ENCODE measurements around the gene TGFBR3L. TPM values are rescaled to one million over a fixed set of nuclear protein-coding genes. Genes with fewer than 3 reads are reported as not detected.
A peak's percentile ranks its signal among the peaks of the same experiment; 100 is the strongest.

The TGFBR3L gene
- total RNA-seq, 1 donor from 2014 or later, result 0.69 TPM

DNA sequence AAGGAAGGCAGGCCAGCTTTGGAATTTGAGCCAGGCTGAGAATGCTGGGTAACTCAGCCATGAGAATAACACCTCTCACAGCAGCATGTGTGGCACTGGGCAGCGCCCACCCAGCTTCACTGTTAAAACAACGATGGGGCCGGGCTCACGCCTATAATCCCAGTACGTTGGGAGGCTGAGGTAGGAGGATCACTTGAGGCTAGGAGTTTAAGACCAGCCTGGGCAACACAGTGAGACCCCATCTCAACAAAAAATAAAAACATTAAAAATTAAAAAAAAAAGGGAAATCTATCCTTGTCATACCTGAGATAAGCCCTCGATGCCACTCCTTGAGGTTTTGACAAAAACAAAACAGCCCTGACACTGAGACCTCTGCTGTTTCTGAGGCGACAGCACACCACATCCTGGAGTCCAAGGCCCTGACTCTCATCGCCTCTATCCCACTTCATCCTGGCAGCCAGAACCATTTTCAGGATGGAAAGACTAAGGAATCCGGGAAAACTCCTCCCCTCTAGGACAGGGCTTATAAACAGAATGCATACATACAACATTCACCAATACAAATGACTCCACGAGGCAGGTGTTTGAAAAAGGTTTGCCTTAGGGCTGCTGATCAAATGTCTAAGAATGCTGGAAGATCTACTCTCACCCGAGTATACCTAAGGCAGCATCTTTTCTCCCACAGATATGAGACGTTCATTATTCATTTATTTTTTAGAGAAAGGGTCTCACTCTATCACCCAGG is 51.5 kb downstream of the TGFBR3L start:
- peak overlapping the region; percentile 10 for H3K4me3 Mint-ChIP-seq (ENCODE audit: unreplicated experiment)
- peak overlapping the region; percentile 59 for H3K27ac Mint-ChIP-seq (ENCODE audit: unreplicated experiment)

GRCh38 chr19:7968008-7968795 is 53.6 kb downstream of the TGFBR3L start:
- Mint-ChIP-seq H3K36me3 (ENCODE audit: unreplicated experiment) (peaks cover 5% of the 10 kb centered on the region), H3K4me1 (ENCODE audit: low read depth, unreplicated experiment) (peaks cover 17% of the 10 kb centered on the region), H3K4me3 (ENCODE audit: unreplicated experiment) (no peak overlapping the region), H3K27ac (ENCODE audit: unreplicated experiment) (peak overlapping the region; percentile 99), H3K27me3 (ENCODE audit: unreplicated experiment) (peaks cover 18% of the 10 kb centered on the region), H3K9me3 (ENCODE audit: unreplicated experiment) (peaks cover 11% of the 10 kb centered on the region)
- TF ChIP-seq, protein P1, sequence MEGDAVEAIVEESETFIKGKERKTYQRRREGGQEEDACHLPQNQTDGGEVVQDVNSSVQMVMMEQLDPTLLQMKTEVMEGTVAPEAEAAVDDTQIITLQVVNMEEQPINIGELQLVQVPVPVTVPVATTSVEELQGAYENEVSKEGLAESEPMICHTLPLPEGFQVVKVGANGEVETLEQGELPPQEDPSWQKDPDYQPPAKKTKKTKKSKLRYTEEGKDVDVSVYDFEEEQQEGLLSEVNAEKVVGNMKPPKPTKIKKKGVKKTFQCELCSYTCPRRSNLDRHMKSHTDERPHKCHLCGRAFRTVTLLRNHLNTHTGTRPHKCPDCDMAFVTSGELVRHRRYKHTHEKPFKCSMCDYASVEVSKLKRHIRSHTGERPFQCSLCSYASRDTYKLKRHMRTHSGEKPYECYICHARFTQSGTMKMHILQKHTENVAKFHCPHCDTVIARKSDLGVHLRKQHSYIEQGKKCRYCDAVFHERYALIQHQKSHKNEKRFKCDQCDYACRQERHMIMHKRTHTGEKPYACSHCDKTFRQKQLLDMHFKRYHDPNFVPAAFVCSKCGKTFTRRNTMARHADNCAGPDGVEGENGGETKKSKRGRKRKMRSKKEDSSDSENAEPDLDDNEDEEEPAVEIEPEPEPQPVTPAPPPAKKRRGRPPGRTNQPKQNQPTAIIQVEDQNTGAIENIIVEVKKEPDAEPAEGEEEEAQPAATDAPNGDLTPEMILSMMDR (IDR thresholded peaks at IDR 0.05; ENCODE audit: partially characterized antibody, unreplicated experiment), result no peak
- DNase-seq, result no peak

More for the DNA sequence above, 51.5 kb downstream of the TGFBR3L start:
- H3K36me3 Mint-ChIP-seq (ENCODE audit: unreplicated experiment), result peaks cover 5% of the 10 kb centered on the region
- TF ChIP-seq, protein P1 (IDR thresholded peaks at IDR 0.05; ENCODE audit: partially characterized antibody, unreplicated experiment), result no peak
- H3K4me1 Mint-ChIP-seq (ENCODE audit: low read depth, unreplicated experiment), result peaks cover 20% of the 10 kb centered on the region
- H3K27me3 Mint-ChIP-seq (ENCODE audit: unreplicated experiment), result peaks cover 17% of the 10 kb centered on the region
- no peak for DNase-seq
- H3K9me3 Mint-ChIP-seq (ENCODE audit: unreplicated experiment), result peaks cover 15% of the 10 kb centered on the region

Other genes starting within 250 kb of the TGFBR3L start
- not detected for gene RETN, start 245.8 kb upstream of the TGFBR3L start, total RNA-seq (ENCODE audit: unreplicated experiment)
- gene MCEMP1, start 237.7 kb upstream of the TGFBR3L start, total RNA-seq (ENCODE audit: unreplicated experiment), result not detected
- 142 TPM for gene TRAPPC5, start 234.0 kb upstream of the TGFBR3L start, total RNA-seq (ENCODE audit: unreplicated experiment)
- not detected for gene FCER2, start 212.7 kb upstream of the TGFBR3L start, total RNA-seq (ENCODE audit: unreplicated experiment)
- 14.8 TPM for gene CLEC4G, start 182.7 kb upstream of the TGFBR3L start, total RNA-seq (ENCODE audit: unreplicated experiment)
- gene CD209, start 167.3 kb upstream of the TGFBR3L start, total RNA-seq (ENCODE audit: unreplicated experiment), result not detected
- not detected for gene CLEC4M, start 151.6 kb upstream of the TGFBR3L start, total RNA-seq (ENCODE audit: unreplicated experiment)
- gene EVI5L, start 84.6 kb upstream of the TGFBR3L start, total RNA-seq (ENCODE audit: unreplicated experiment), result 36.4 TPM
- 37.4 TPM for gene PRR36, start 40.4 kb upstream of the TGFBR3L start, total RNA-seq (ENCODE audit: unreplicated experiment)
- not detected for gene LRRC8E, start 26.3 kb upstream of the TGFBR3L start, total RNA-seq (ENCODE audit: unreplicated experiment)
- 44.2 TPM for gene MAP2K7, start 11.0 kb upstream of the TGFBR3L start, total RNA-seq (ENCODE audit: unreplicated experiment)
- gene SNAPC2, start 5.5 kb downstream of the TGFBR3L start, total RNA-seq (ENCODE audit: unreplicated experiment), result 18.6 TPM
- gene CTXN1, start 11.3 kb downstream of the TGFBR3L start, total RNA-seq (ENCODE audit: unreplicated experiment), result 90.6 TPM
- 109 TPM for gene TIMM44, start 28.8 kb downstream of the TGFBR3L start, total RNA-seq (ENCODE audit: unreplicated experiment)
- gene ELAVL1, start 90.8 kb downstream of the TGFBR3L start, total RNA-seq (ENCODE audit: unreplicated experiment), result 122 TPM
- not detected for gene CCL25, start 137.9 kb downstream of the TGFBR3L start, total RNA-seq (ENCODE audit: unreplicated experiment)
- 18.3 TPM for gene FBN3, start 234.8 kb downstream of the TGFBR3L start, total RNA-seq (ENCODE audit: unreplicated experiment)

Measured in glutamatergic neuron (in vitro differentiated cells).